Measurements from ENCODE around the gene SRSF6. TPM values are rescaled to one million over a fixed set of nuclear protein-coding genes. Genes with fewer than 3 reads are reported as not detected.
A peak's percentile ranks its signal among the peaks of the same experiment; 100 is the strongest.

SRSF6 gene
- total RNA-seq, result 100 to 1,000 TPM in 2 of 4 donors, 10 to 100 TPM in 2; 82.8 to 117 (median 103) TPM

- H3K27me3 ChIP-seq, result no peaks in the 10 kb centered on the region
- H3K4me3 ChIP-seq, result peak within 1 kb of the TSS; percentile 88 to 94 (median 92)
- H3K27ac ChIP-seq, result peak within 1 kb of the TSS; percentile 98 to 100 (median 100)
- TF ChIP-seq POLR2A (IDR thresholded peaks at IDR 0.05) (peak; percentile 93 to 98), EP300 (IDR thresholded peaks at IDR 0.05) (peak in 1 of 2 donors; percentile 99)
- TF ChIP-seq, protein P1, sequence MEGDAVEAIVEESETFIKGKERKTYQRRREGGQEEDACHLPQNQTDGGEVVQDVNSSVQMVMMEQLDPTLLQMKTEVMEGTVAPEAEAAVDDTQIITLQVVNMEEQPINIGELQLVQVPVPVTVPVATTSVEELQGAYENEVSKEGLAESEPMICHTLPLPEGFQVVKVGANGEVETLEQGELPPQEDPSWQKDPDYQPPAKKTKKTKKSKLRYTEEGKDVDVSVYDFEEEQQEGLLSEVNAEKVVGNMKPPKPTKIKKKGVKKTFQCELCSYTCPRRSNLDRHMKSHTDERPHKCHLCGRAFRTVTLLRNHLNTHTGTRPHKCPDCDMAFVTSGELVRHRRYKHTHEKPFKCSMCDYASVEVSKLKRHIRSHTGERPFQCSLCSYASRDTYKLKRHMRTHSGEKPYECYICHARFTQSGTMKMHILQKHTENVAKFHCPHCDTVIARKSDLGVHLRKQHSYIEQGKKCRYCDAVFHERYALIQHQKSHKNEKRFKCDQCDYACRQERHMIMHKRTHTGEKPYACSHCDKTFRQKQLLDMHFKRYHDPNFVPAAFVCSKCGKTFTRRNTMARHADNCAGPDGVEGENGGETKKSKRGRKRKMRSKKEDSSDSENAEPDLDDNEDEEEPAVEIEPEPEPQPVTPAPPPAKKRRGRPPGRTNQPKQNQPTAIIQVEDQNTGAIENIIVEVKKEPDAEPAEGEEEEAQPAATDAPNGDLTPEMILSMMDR (IDR thresholded peaks at IDR 0.05), result peak in 2 of 5 experiments; percentile 15 to 49
- peaks cover 0 to 47% (median 6%) of the 10 kb centered on the region in 4 donors for H3K4me1 ChIP-seq
- no peaks in the 10 kb centered on the region for H3K9me3 ChIP-seq
- peak; percentile 94 to 95 for DNase-seq (ENCODE audit: low spot score in 2 of 2)
- WGBS, 2 donors, result 0% methylated on average over 24 to 69 of the region's 101 CpGs
- peaks cover 0 to 38% (median 13%) of the 10 kb centered on the region in 3 donors for H3K36me3 ChIP-seq
These were observed at the start of gene SRSF6 for GRCh38 chr20:43457640-43458421. SRSF6 (plus strand) TSS chr20:43457896; CDS start chr20:43458034, 138 bp downstream.

DNA sequence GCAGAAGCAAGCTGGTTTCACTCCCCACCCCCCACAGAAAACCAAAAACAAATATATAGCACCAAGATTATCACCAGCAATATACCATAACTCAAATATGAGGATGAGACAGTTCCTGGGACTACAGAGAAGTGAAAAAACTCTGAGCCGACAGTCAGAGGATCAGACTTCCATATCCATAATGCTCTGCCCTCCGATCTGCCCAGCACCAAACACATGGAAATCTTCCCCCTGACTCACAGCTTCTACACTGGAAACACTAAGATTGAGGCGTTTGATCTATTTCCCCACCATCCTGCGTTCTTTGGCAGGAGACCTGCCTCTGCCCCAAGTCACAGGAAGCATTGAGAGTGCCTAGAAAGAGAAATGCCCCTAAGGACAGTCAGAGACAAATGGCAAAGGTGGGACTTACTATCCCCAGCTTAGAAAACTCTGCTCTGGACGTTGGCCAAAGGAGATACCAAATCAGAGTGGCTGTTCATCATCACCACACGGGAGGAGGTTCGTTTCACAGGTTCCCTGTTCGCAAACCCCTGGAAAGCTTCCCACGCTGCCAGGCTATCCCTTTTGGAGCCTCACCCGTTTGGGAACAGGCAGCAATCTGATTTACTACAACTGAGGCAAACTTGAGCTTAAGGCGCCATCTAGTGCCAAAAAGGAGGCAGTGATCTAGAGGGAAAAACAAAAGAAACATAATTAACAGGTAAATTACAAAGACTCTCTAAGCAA lies 48.7 kb upstream of the SRSF6 start:
- TF ChIP-seq EP300 (IDR thresholded peaks at IDR 0.05), result no peak
- TF ChIP-seq, protein P1 (IDR thresholded peaks at IDR 0.05), result peak in 1 of 5 experiments; percentile 8
- H3K4me3 ChIP-seq, result no peak overlapping the region
- no peaks in the 10 kb centered on the region for H3K27me3 ChIP-seq
- peaks cover 0 to 24% (median 2%) of the 10 kb centered on the region in 4 donors for H3K9me3 ChIP-seq
- no peak for DNase-seq (ENCODE audit: low spot score in 2 of 2)
- 24 to 30% methylated on average over 11 of the region's 11 CpGs for WGBS, 2 donors
- no peaks in the 10 kb centered on the region for H3K36me3 ChIP-seq
- no peak overlapping the region for H3K27ac ChIP-seq
- no peaks in the 10 kb centered on the region for H3K4me1 ChIP-seq

DNA sequence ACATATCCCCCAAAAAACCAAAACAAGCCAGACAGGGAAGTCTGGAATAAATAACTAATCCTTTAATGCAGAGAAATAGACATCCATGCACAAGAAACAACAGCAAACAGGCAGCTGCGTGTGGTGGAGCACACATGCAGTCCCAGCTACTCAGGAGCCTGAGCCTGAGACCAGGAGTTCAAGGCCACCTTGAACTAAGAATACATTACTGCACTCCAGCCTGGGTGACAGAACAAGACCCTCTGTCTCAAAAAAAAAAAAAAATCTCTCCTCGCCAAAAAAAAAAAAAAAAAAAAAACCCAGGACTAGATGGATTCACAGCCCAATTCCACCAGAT lies 48.2 kb upstream of the SRSF6 start:
- no peaks in the 10 kb centered on the region for H3K36me3 ChIP-seq
- DNase-seq (ENCODE audit: low spot score in 2 of 2), result no peak
- H3K9me3 ChIP-seq, result peaks cover 0 to 24% (median 2%) of the 10 kb centered on the region in 4 donors
- H3K27ac ChIP-seq, result no peak overlapping the region
- H3K4me1 ChIP-seq, result no peaks in the 10 kb centered on the region
- no peaks in the 10 kb centered on the region for H3K27me3 ChIP-seq
- 87 to 90% methylated on average over 2 of the region's 2 CpGs for WGBS, 2 donors
- TF ChIP-seq POLR2A (IDR thresholded peaks at IDR 0.05), result no peak
- TF ChIP-seq EP300 (IDR thresholded peaks at IDR 0.05), result no peak
- TF ChIP-seq, protein P1 (IDR thresholded peaks at IDR 0.05), result no peak
- no peak overlapping the region for H3K4me3 ChIP-seq

DNA sequence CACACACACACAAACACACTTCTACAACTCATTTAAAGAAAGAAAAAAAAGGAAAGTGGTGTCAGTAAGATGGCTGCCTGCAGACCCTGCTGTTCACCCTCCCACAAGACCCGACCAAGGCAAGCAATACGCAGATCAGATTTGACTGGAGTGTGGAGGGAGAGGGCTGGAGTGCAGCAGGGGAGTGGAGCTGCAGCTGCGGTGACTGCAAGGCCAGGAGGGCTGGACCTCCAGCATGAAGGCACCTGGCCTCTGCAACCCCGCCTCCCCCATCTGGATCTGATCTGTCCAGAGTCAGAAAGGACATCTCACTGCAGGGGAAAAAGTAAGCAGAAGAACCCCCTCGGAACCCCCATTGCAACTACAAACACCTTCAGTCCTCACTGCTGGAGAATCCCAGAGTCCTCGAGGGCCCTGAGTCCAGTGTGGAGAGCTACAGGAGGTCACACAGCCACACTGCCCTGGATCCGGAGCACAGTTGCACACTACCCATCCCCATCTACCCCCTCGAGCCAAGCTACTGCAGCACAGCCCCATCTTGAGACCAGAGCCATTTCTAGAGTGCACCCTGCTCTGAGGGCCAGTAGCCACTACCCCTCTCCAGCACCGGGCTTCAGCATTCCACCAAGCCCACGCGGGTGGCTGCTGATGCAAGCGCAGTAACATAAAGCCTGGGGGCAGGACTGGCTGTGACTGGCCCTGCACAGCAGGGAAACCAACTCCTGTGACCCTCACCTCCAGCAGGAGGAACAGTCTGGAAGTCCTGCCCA lies 41.9 kb upstream of the SRSF6 start:
- DNase-seq (ENCODE audit: low spot score in 2 of 2), result no peak
- 55 to 63% methylated on average over 6 to 11 of the region's 12 CpGs for WGBS, 2 donors

More for the DNA sequence above, 41.9 kb upstream of the SRSF6 start:
- H3K4me1 ChIP-seq, result no peaks in the 10 kb centered on the region
- H3K27me3 ChIP-seq, result no peaks in the 10 kb centered on the region
- TF ChIP-seq, protein P1 (IDR thresholded peaks at IDR 0.05), result no peak
- TF ChIP-seq EP300 (IDR thresholded peaks at IDR 0.05) (no peak), POLR2A (IDR thresholded peaks at IDR 0.05) (no peak)
- no peak overlapping the region for H3K27ac ChIP-seq
- no peaks in the 10 kb centered on the region for H3K36me3 ChIP-seq
- H3K4me3 ChIP-seq, result no peak overlapping the region
- H3K9me3 ChIP-seq, result peaks cover 0 to 38% (median 6%) of the 10 kb centered on the region in 4 donors

All from tibial nerve (tissue), 4 donors.